NCI-H1417 treated with DMSO at 0.1 percent for 48 hours (cell line): ENCODE data around the gene OXER1.

Experiments used
- DNase-seq: peaks from one replicate; lab custom pipeline; 2025; lab: John Stamatoyannopoulos, UW

OXER1 gene

DNA sequence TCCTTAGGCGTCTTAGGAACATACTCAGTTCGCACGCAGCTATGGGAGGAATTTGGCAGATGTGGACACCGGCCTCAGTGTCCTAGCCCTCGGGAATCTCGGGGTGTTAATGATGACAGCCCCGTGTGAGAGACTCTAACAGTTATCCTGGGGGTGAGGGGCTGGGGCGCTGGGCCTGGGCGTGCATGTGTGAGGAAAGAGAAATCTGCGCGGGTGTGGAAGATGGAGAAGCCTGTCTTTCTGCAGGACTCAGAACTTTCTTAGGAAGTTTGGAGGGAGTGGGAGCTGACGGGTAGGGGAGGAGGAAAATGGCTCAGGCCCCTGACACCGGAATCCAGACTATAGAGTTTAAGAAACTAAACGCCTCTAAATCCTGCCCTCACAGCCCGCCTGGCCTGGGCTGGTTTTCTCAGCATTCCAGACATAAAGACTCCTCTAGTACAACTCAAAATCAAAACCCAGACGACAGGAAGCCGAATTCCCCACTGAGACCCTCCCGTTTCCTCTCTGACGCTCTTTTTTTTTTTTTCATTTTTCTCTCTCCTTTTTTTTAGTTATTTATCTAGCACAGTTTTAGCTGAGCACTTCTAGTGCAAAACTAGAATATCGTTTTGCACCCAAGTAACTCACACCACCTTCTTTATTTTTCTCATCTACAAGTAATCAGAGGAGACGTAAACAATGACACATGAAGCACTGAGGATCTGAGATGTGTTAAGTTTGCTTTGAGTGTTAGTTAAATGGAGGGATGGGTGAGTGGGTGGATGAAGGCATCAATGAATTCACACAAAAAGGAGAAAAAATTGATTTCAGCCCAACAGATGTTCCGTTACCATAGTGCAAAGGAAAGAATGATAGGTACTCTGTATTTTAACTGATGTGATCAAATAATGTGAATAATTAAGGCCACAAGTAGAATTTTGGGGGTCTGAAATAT, 29.7 kb upstream of the OXER1 start:
- no peak for DNase-seq

DNA sequence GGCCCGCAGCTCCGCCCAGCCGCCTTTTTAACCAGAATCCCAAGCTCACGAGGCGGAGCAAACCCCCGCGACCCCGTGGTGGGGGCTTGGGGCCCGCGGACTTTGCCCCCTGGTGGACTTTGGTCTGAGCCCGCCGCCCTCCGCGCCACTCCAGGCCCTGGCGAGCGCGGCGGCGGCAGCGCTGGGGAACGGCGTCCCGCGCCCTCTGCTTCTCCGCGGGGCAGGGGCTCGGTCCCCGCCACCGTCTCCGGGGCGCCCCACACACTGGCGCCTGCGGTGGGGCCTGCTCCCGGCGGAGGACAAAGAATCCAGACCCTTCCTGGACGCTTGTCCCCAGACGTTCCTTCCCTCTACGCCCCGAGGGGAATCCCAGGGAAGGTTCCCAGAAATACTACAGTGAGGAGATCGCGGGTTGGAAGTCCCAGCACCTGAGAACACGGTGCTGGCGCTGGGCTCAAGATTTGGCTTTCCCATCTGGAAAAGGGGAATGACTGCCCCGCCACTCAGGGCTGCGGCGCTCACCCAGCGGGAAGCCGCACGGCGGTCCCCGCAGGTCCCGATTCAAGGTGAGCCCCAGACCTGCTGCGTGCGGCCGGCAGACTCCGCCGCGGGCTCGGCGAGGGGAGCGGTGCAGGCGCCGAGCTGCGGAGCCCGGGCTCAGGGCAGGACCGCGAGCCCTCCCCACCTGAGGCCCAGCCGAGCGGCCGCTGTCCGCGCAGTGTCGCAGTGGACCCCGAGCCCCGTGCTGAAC, 28.8 kb upstream of the OXER1 start, which contains the start of gene HAAO:
Gene HAAO, minus strand, starts transcription at position 1 of the 751 bp plus-strand sequence. CDS start 47 bp downstream, outside the sequence.
- no peak for DNase-seq

DNA sequence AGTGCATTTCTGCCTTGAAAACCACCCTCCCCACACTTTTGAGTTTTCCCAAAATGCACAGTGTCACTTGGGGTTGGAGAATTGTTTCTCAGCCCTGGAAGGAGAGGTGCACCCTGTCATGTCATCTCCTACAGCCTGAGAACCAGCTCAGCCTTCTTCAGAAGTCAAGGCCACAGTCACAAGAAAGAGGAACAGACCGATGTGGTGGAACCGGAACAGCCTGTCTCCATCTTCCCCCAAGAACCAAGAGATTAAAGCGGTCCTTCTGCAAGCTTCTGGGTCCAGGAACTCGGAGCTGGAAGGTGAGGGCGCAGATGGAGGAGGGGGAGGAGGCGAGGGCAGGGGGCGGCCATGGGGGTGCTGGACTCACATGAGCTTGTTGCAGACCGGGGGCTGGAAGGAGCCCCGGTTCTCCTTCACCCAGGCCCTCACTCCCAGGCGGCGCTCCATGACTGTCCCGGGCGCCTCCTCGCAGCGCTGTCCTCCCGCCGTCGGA, 28.2 kb upstream of the OXER1 start:
- DNase-seq: no peak

DNA sequence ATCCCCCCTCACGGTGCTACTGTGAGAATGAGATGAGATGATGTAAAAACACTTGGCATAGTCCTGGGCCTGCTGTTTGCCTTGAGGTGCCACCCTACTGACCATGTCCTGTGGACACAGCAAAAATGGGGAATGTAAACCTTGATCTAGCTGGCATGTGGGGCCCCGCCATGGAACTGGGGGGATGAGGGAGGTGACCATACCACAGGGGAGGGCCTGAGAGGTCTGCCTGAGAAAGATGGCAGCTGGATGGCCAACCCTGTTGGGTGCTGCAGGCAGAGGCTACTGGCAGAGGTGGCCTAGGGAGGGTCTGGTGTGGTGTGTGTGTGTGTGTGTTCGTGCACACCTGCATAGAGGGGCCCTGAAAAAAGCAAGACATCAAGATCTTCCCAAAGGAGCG, 27.7 kb upstream of the OXER1 start:
- DNase-seq: no peak

DNA sequence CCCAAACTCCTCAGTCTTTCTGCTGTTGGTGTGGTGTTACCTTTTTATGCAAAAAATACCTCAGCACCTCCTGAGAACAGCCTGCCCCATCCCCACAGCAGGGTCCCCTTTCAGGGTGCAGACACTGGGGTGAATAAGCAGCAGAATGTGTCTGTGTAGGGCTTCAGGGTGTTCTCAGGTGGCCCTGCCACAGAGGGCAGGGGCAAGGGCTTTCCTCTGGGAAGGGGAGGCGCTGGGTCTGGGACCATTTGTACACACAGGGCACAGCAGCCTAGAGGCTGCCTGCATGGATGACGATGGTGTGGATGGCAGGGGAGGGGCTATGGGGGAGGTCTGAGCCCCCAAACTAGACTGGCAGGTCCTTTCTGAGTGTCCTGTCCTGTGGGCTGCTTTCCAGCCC, 25.8 kb upstream of the OXER1 start:
- DNase-seq: no peak

DNA sequence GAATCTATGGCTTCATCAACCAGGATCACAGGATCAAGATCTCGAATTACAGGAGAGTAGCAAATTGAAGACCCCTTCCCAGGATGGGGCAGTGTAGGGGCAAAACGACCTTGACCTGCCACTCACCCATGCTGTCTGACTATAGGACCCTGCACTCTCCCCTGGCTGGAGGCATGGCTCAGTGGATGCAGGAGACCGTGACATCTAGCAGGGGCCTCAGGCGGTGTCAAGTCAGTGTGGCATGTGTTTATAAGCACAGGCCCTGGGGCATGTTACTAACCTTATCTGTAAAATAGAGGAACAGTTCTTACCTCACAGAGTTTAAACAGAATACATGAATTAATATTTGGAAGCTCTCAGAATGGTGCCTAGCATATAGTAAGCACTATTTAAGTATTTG, 24.9 kb upstream of the OXER1 start:
- no peak for DNase-seq

DNA sequence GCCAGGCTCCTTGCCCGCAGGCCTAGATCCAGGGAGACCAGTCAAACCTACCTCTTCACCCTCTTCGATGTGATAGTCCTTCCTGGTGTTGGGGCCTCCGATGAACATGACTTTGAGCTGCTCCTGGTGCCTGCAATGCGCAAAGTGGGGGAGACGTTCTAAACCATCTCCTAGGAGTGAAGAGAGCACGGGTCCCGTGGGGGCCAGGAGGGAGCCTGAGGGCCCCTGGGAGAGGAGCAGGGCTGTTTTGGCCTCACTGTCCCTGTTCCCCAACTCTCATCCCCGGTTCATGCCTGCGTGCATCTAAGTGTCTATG, 24.5 kb upstream of the OXER1 start:
- no peak for DNase-seq

DNA sequence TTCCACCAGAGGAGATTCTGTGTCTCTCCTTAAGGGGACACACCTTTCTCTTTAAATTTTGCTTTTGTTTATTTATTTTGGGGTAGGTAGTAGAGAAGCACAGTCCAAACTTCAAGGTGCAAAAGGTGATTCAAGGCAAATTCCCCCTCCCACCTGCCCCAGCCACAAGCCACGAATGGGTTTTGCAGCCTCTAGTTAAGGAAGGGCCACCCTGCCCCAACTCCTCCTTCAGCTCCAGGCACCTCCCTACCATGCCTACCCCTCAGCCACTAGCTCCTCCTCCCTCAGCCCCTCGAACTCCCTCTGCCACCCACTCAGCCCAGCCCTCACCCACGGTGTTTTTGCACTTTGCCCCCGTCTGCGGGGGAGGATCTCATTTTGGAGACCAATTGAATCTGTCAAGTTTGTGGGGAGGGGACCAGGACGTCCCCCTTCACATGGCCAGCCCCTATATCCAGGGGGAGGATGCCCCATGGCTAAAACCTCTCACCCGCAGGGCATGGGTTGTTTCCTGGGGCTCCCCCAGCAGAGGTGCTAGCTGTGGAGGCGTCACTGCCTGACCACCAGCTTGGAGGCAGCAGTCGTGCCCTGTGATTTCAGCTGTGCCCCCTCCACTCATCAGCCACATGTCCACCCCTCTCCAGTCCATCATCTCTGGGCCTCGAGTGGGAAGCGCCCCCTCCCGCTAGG, 24.0 kb upstream of the OXER1 start:
- DNase-seq: no peak

DNA sequence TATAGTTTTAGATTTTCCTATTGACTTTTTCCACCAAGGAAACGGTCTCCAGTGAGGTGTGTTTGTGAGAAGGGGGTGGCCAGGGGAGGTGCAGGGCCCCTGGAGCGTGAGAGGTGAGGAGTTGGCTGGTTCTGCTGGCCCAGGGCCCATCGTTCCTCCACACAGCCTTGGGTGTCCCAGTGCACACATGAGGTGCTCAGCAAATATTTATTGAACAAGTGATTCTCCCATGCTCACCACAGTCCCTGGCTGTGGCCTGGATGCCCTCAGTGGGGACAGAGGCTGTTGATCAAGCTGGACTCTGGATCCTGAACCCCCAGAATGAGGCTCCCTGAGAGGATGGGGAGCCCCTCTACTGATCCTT, 23.5 kb upstream of the OXER1 start:
- no peak for DNase-seq

DNA sequence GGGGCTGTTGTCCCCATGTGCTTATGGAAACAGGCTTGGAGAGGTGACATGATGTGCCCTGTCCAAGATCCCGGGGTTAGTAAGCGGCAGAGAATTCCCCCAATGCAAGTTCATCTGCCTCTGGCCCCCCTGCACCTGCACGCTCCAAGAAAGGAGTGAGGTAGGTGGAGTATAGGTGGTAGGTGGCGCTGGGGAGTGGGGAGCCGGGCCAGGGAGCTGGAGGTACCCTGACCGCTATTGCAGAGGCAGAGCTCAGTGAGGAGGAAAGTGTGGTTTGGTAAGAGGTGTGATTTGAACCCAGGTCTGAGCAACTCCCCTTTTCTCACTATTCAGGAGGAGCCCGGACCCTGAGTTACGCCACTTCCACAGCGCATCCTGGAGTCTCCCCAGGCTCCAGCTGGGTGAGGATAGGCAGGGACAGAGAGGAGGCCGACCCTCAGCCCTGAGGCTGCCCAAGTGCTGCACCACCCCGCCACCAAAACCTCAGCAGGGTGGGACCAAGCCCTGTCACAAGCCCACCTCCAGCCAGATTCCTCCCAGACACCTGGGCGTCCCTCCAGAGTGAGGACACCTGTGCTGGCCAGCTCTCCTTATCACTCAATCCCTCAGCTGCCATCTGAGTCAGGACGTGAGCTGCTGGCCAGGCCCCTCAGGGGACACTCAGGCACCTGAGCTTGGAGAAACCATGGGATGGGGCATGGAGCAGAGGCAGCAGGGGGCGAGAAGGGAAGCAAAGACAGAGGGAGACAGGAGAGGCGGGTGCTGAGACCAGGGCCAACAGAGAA, 22.8 kb upstream of the OXER1 start:
- no peak for DNase-seq

DNA sequence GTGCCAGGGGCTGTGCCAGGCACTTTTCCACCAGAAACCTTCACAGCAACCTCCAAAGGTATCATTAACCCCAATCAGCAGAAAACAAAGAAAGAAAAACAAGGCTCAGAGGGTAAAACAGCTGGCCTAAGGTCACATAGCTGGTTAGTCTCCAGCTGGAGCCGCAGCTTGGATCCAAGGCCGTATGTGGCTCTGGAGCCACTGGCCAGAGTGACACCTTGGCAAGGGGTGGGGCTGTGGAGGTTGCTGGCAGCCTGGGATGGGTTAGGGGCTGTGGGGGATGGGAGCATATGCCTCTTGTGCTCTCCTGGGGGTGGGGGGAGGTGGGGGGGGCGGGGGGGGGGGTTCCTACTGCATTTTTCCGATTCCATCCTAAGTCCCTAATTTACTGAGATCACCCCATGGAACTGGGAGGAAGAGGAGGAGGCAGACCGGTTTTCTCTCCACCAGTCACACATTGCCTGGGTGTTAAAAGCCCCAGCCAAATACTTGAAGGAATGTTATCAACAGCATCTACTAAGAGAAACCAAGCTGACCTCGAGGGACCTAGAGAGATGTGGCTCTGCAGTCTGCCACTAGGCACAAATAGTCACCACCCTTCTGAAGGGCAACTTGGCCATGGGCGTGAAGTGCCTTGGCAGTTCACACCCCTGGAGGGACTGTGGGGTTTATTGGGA, 20.4 kb upstream of the OXER1 start:
- DNase-seq: no peak

DNA sequence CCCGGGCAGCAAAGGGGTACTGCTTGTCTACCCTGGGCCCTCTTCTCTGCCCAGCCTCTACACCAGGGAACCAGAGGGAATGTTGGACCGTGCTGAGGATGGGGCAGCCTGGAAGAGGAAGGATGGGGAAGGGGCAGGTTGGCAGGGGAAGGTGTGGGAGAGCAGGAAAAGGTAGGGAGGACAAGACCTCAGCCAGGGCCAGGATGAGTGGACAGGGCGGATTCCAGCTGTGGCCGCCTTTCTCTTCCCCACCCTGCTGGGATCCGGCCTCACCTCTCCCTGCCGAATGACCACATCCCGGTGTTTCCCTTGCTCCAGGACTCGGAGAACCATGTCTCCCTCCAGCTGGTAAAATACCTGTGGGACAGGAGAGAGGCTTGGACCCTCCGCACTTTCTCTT, 19.6 kb upstream of the OXER1 start:
- no peak for DNase-seq

DNA sequence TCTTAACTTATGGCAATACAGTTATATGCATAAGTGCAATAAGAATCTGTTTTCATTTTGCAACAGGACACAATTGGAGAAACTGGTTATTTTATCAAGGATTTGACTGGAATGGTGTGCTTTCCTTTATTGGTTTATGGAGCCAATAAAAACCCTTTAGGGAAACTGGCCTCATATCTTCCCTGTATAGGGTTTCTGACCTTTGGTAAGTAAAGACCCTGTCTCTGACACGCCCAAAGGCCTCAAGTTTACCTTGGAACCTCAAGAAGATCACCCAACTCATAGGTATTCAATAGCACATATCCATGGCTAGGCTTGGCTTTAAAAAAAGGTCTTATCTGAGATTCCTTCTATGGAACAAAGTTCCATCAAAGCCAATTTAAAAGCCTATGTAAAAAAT, 17.2 kb upstream of the OXER1 start:
- no peak for DNase-seq

DNA sequence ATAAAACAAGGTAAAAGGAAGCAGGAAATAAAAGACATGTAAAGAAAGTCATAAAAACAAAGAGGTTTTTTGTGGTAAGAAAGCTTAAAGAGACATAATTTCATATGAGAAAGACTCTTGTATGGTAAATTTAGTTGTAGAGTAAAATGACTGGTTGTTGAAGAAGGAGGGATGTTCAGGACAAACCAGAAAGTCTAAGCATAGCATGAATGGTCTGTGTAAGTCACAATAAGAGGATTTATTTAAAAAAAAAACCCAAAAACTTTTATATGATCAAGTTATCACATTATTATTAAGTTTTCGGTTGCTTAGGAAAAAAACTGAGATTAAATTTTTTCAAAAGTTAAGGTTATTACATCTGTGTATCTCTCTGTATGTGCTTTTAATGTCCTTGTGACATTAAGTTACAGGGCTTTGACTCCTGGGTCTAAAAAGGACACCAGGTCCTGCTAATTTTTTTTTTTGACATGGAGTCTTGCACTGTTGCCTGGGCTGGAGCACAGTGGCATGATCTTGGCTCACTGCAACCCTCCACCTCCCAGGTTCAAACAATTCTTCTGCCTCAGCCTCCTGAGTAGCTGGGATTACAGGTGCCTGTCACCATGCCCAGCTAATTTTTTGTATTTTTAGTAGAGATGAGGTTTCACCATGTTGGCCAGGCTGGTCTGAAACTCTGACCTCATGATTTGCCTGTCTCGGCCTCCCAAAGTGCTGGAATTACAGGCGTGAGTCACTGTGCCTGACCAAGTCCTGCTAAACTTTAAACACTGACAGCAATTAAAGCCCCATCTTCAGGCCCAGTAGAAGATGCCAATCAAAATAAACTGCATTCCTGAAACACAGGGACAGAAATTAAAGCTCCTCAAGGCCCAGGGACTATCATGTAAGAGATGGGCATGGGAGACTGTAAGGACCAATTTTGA, 14.2 kb upstream of the OXER1 start:
- no peak for DNase-seq

DNA sequence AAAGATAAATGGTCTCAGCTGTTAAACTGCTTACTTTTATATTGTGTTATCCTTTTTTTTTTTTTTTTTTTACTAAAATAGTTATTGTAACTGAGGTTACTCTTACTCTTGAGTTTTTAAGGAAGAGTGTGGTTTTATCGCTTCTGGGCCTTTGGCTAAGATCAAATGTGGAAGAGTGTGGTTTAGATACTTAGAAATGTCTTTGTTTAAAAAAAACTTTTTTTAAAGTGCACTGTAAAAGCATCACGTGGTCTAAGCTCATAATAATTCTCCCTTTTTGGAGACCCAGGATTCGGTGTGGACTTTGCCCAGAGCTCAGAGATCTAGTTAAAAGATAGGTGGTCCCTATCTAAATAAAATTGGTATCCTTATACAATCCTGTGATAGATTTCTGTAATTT, 11.9 kb upstream of the OXER1 start:
- no peak for DNase-seq

DNA sequence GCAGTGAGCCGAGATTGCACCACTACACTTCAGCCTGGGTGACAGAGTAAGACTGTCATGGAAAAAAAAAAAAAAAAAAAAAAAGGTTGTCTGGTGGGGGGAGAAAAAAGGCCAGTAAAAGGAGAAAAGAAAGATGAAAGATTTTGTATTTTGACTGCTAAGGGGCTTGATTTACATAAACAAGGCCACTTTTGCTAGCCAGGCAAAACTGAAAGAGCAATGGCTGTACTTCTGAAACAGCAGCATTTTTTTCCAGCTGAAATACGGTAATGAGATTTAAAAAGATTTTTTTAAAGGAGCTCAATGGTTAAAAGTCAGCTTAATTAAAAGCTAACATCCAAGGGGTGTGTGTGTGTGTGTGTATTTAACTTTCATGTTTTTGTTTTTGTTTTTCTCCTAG, 11.3 kb upstream of the OXER1 start:
- no peak for DNase-seq

DNA sequence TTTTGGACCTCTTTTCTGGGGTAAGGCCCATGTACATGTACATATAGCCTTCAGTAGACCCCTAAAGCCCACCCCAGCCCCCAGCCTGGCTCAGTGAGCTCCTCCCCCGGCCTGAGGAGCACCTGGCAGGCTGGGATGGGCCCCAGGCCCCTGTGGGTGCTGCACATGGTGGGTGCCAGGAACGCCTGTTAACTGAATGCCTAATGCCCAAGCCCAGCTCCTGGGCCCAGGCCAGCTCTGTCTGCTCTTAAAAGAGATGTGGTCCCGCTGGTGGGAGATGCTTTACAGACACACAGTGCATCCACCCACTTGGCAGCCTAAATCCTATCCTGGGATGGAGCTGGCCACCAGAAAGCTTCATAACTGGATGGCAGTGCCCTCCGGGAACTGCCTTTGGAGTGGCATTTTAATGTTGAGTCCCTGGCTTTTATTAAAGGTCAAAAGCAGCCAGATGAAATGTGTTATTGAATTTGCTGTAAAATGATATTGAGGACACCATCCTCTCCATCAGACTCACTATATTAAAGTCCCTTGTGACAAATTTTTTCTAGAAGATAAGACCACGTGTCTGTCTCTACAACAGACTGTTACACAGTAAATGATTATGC, 7.7 kb upstream of the OXER1 start:
- DNase-seq: no peak

DNA sequence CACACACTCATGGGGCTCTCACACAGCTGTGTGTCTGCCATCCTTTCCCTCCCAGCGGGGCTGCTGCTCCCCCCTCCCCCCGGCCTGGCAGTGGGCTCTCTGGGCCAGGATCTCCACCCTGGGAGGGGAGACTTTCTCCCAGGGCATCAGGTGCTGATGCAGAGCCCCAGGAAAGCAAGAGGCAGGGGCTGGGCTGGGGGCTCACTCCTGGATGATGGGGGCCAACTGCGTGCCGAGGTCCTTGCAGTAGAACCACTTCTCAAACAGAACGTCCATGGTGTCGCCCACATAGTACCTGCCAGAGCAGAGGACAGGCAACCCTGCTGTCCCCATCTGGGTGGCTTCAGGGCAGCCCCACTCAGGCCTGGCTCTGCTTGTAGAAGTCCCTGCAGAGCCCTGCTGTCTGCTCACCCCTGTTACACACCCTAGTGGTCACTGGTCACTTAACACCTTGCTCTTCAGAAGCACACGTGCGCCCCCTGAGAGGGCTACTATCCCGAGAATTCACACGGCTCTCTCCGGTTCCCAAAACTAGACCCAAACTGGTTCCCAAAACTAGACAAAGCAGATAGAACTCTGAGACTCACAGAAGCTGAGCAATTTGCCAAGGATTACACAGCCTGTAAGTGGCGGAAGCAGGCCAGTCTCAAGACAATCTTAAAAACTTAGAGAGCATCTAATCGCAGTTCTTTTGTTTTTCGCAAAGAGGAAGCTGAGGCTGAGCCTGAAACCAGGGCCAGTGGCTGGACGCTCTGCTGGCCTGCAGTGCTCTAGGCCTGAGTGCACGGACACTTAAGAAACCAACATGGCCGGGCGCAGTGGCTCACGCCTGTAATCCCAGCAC, 6.6 kb upstream of the OXER1 start:
- no peak for DNase-seq
